GM12874 (cell line): ENCODE data around the gene MEGF9.

ENCODE experiments used
- TF ChIP-seq, protein P1 (sequence below): IDR thresholded peaks from 2 replicates; pipeline ENCODE4 v1.5.1; 2011; ENCODE audit warnings: low read depth, mild to moderate bottlenecking, control low read depth, low read length, moderate library complexity; ENCODE audit not compliant: insufficient read depth

Gene MEGF9

DNA sequence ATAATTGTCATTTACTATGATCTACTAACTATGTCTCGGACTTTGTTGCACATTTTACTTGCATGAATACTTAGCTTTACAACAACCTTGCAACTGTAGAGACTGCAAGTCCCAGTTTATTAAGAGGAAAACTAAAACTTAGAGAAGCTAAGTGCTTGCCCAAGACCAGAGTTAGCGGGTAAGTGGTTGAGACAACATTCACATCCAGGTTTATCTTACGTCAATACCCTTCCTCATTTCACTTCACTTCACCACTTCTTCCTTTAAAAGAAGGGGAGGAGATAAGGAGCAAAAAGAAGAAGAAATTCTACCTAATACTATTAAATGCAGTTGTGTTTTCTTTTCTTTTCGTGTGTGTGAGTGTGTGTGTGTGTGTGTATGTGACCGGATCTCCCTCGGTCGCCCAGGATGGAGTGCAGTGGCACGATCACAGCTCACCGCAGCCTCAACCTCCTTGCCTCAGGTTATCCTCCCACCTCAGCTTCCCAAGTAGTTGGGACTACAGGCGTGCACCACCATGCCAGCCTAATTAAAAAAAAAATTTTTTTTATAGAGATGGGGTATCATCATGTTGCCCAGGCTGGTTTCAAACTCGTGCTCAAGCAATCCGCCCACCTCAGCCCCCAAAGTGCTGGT, 37.4 kb downstream of the MEGF9 start:
- TF ChIP-seq, protein P1, sequence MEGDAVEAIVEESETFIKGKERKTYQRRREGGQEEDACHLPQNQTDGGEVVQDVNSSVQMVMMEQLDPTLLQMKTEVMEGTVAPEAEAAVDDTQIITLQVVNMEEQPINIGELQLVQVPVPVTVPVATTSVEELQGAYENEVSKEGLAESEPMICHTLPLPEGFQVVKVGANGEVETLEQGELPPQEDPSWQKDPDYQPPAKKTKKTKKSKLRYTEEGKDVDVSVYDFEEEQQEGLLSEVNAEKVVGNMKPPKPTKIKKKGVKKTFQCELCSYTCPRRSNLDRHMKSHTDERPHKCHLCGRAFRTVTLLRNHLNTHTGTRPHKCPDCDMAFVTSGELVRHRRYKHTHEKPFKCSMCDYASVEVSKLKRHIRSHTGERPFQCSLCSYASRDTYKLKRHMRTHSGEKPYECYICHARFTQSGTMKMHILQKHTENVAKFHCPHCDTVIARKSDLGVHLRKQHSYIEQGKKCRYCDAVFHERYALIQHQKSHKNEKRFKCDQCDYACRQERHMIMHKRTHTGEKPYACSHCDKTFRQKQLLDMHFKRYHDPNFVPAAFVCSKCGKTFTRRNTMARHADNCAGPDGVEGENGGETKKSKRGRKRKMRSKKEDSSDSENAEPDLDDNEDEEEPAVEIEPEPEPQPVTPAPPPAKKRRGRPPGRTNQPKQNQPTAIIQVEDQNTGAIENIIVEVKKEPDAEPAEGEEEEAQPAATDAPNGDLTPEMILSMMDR: no peak

DNA sequence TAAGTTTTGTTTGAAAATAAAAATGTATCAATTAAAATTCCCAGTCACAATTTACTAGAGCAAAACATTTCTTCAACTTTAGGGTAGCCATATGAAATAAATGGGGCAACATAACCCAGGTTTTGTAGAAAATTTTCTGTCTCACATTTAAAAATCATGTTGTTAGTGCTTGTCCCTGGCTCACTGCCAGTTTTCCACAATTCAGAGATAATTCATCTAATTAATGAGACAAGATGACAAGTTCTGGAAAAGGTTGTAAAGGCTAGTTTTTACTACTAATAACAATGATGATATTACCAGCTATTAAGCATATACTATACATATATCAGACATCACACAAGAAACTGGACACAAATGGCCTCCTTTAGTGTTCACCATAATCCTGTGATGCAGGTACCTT, 45.9 kb downstream of the MEGF9 start:
- TF ChIP-seq, protein P1: no peak

DNA sequence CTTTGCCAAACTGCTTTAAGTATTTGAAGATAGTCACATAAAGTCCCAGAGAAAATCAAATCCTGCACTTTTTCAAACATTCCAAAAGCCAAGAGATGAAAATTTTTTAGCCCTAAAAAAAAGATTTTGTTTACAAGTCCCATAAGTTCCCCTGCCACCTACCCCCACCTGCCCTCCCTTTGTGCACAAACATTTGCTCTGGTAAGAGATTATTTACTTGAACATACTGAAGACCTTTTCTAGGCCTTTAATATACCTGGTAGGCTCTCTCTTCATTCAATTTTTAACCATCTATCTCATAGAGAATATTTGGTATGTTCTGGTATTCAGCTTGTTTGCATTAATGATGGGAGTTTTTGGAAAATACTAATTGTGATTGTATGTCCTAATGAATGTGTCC, 50.3 kb downstream of the MEGF9 start:
- TF ChIP-seq, protein P1: no peak

DNA sequence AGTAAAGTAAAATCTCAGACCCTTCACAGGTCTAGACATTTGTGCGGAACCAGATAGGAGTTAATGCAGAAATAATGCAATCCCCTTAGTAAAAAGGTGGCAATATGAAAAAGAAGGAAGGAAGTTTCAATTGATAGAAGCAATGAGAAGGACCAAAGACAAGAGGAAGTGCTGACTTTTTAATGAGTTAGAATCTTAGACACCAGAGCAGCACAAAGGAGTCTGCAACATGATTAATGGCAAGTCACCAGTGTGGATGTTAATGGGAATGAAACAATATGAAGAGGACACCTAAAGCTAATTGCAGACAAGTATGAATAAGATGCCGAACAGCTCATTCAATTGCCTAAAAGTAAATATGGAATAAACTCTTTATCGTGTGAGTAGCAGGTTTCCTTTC, 50.9 kb downstream of the MEGF9 start:
- TF ChIP-seq, protein P1: no peak

DNA sequence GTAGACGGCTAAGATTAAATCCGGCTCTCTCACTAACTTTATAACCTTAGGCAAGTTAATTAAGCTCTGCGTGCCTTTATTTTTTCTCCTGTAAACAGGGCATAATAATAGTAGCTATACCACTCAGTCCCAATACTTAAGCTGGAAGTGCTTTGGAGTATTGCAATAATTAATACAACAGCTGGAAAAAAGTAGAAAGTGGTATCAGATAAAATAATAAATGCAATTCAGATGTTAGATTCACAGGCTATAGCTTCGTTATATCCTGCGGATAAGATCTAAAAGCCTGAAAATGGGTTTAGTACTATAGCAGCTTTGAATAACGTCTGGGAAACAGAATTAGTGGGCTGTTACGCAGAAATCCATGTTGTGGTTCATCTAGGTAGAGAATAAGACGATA, 51.8 kb downstream of the MEGF9 start:
- TF ChIP-seq, protein P1: no peak

DNA sequence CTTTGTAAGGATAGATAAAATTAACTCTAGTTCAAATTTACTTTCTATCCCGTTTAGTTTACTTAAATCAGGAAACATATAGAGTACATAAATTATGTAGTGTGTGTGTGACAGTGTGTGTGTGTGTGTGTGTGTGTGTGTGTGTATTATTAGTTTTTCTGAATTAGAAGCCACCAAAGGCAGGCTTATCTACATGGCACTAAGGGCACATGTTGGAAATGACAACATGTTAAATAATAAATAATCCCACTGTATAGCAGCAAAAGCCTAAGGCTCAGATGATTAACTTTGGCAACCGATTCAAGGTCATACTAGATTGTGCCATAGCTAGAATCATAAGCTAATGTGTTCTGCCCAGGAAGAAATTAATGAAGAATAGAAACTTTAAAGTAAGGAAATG, 54.6 kb downstream of the MEGF9 start:
- TF ChIP-seq, protein P1: no peak

DNA sequence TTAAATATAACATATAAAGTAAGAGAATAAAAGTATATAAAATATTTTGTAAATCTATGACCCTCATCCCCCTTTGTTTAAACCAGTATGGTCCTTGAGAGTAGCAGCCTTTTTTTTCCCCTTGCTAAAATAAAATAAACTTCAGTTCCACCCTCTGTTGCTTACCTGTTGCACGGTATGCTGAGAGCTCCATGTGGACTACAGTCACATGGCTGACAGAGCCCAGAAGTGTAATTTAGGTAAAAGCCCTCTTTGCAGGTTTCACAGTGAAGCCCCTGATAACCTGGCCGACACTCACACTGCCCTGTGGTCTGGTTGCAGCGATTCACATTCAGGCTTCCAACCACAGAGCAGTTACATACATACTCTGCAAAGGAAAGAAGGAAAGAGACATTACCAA, 55.1 kb downstream of the MEGF9 start:
- TF ChIP-seq, protein P1: no peak

DNA sequence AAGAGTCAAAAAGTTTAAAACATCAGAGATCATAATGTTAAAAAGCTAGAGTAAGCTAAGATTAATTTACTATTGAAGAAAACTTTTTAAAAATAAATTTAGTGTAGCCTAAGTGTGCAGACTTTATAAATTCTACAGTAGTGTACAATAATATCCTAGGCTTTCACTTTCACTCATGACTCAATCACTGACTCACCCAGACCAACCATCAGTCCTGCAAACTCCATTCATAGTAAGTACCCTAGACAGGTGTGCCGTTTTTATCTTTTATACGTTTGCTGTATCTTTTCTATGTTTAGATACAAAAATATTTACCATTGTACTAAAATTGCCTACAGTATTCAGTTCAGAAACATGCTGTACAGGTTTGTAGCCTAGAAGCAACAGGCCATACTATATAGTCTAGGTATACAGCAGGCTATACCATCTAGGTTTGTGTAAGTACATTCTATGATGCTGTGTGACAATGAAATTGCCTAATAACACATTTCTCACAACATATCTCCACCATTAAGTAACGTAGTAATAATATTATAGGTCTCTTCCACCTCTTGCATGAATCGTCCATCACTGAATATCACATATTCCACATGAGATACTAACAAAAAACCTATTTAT, 59.2 kb downstream of the MEGF9 start:
- TF ChIP-seq, protein P1: no peak
